Stimulated activated CD8-positive, alpha-beta memory T cell treated with anti-CD3 and anti-CD28 coated beads, Interleukin-15, amount 100 ng/mL, for 24 hours (primary cell): Measurements from ENCODE around the gene TOB2.

Experiments
- DNase-seq: peaks from one replicate; pipeline ENCODE4 v3.0.0-alpha.2; 2020; ENCODE audit warnings: low read depth

The TOB2 gene, protein sequence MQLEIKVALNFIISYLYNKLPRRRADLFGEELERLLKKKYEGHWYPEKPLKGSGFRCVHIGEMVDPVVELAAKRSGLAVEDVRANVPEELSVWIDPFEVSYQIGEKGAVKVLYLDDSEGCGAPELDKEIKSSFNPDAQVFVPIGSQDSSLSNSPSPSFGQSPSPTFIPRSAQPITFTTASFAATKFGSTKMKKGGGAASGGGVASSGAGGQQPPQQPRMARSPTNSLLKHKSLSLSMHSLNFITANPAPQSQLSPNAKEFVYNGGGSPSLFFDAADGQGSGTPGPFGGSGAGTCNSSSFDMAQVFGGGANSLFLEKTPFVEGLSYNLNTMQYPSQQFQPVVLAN

DNA sequence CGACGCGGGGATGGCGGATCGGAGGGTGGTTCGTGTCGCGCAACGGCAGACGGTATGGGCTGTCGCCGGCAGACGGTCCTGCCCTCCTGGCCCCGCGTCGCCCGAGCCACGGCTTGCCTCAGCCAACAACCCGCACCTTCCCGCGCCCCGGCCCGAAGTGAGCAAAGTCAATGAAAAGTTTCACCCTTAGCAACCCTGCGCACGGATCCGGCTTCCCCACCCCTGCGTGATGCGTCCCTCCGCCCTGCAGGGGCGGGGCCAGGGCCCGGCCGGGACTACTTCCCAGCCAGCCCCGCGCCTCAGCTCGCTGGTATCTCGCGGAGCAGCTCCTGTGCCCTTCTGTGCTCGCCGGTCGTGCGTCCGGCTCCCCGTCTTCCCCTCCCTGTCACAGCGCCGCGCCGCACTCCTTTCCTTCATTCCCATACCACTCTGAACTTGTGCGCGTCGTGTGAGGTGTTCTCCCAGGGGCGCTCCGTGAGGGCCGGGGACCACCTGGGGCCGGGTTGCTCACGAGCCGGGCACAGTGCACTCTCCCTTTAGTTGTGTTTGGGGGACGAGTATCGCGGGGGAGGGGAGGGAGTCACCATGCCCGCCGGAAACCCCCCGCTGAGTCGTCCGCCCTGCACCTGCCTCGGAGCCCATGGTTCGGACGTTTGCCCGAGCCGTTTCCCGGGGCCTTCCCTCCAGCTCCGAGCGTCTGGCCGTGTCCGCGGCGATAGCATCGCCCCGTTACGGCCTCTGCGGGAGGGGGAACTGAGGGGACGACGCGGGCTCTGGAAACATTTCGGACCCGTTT is at the start of gene TOB2:
Gene TOB2, minus strand, starts transcription at position 163 of the 796 bp plus-strand sequence. CDS start 9,456 bp downstream, outside the sequence.
- peak; percentile 89 for DNase-seq

DNA sequence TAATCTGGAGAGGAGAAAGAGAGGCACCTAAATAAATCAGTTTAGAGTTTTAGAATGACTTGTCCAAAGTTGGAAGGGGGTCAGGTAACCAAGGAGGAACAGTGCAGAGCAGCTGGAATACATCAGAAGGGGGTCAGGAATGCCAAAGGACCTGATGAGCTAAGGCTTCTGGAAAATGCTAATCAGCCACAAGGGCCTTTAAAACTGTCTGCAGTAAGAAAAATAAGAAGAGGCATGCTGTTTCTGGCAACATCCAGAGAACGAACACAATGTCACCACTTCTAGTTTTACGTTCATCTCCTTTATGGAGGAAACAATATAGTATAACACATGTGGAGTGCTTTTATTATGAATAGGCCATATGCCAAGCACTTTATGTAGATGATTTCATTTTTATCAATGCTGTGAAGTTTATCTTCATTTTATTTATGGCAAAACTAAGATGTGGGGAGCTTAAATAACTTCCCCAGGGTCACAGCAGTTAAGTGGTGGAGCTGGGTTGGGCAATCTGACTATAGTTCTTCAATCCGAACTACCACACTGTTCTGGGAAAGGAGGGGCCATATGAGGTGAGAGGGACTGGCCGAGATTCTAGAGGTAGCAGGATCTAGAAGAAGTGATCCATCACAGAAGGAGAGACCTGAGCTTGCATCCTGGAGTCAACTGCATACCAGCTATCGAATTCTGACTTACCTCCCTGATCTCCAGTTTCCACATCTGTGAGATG is 44.9 kb upstream of the TOB2 start:
- DNase-seq: no peak

DNA sequence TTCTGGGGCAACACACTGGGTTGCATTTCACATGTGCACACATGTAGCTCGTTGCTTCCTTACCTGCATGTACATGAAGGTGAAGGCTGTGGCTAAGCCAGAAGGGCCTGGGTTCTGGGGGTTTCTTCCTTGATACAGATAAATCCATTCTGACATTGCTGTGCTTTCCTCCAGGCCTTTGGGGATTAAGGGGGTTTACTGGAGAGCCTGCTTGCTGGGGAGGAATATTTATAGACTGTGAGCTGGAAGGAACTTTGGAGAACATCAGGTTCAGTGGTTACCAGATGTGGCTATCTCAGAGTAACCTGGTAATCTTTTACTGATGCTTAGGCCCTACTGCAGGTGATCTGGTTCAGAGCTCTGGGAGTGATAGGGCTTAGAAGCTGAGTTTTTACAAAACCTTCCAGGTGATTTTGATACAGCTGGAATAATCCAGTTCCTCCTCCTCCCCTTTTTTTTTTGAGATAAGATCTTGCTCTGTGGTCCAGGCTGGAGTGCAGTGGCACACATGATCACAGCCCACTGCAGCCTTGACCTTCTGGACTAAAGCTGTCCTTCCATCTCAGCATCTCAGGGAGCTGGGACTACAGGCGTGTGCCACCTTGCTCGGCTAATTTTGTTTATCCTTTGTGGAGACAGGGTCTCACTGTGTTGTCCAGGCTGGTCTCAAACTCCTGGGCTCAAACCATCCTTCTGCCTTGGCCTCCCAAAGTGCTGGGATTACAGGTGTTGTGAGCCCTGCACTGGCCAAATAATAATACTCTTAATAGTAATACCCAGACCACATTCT is 42.2 kb upstream of the TOB2 start:
- no peak for DNase-seq

DNA sequence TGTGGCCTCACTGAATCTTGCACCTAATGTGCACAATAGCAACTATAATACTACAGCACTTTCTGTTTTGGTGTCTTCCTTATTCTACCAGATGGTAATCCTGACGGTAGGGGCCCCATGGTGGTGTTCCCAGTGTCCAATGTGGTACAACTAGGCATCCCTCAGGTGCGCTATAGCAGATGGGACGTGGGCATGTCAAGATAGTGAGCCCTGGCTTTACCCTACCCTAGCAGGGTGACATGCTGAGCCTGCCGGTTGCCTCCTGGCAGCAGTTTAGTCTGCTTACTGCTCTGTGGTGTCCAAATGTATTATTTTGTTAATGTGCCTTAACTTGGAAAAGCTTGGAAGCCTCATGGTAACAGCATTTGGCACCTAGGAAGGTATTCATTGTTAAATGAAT is 41.5 kb upstream of the TOB2 start:
- no peak for DNase-seq

DNA sequence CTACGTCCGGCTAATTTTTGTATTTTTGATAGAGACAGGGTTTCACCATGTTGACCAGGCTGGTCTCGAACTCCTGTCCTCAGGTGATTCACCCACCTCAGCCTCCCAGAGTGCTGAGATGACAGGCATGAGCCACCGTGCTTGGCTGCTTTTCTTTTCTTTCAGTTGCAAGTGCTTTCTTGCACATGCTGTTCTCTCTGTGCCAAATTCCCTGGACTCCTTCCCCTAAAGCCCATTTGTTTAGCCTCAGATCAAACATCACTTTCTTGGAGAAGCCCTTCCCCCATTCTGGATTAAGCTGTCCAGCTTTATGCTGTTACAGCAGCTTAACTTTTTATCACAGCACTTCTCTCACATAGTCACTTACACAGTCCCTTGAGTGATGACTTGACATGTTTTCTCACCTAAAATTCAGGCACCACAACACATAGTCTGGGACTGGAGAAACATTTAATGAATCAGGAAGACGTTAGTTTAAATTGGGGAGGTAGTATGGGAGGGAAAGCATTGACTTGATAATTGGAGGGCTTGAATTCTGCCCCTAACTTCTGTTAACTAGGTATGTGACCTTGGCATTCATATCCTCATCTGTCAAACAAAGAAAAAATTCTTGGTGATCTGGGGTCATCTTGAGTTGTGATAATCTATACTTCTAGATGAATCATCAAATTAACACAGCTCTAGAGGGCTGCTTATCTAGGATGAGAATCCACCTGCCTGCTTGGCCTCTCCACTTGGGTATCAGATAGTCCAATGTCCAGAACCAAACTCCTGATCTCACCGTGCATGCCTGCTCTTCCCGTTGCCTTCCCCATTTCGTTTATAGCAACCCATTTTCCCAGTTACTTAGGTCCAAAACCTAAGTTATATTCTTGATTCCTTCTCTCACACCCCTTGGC is 40.7 kb upstream of the TOB2 start:
- no peak for DNase-seq

DNA sequence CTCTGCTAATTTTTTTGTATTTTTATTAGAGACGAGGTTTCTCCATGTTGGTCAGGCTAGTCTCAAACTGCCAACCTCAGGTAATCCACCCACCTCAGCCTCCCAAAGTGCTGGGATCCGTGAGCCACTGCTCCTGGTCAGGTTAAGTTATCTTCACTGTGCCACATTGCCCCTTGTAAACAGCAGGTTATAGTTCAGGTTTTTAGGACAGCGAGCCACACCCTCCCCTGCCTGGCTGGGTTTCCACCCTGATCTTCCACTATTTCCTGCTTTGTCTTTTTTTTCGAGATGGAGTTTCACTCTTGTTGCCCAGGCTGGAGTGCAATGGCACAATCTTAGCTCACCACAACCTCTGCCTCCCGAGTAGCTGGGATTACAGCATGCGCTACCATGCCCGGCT is 38.4 kb upstream of the TOB2 start:
- DNase-seq: no peak

DNA sequence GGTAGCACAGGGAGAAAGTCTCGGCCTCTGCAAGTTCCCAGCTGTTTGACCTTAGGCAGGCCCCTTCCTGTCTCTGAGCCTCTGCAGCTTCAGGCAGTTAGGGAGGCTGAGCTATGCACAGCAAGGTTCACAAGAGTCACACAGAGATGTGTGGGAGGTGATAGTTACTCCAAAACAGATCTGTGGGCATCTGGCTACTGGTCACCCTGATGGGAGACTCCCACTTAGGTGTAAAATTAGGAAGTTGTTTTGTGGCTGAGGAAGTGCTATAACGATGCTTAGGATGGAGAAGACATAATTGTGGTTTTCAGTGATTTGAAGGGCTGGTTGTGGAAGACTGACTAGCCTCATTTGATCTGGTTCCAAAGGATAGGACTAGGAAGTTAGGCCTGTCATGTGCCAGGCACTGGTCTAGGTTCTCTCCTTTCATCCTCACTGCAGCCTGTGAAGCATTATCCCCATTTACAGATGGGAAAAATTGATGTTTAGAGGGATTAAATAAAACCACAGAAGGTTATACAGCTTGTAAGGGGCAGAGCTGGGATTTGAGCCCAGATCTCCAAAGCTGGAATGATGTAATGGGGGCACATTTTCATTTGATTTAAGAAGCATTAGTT is 35.8 kb upstream of the TOB2 start:
- no peak for DNase-seq

DNA sequence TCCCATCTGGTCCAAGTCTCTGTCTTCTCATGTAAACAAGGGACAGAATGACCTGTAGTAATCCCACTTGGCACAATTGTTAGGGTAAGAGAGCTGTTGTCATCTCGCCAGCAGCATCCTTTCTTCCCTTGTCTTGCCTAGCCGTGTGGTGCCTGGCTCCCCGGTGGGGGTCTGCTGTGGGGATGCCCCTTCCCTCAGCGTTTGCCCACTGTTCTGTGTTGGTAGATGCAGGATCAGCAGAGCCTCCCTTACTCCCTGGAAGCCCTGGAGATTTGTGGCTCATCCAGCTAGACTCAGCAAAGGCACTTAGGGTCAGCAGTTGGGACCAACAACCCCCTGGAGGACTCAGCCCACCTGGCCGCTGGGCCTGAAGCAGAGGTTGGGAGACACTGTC is 35.3 kb upstream of the TOB2 start:
- no peak for DNase-seq

DNA sequence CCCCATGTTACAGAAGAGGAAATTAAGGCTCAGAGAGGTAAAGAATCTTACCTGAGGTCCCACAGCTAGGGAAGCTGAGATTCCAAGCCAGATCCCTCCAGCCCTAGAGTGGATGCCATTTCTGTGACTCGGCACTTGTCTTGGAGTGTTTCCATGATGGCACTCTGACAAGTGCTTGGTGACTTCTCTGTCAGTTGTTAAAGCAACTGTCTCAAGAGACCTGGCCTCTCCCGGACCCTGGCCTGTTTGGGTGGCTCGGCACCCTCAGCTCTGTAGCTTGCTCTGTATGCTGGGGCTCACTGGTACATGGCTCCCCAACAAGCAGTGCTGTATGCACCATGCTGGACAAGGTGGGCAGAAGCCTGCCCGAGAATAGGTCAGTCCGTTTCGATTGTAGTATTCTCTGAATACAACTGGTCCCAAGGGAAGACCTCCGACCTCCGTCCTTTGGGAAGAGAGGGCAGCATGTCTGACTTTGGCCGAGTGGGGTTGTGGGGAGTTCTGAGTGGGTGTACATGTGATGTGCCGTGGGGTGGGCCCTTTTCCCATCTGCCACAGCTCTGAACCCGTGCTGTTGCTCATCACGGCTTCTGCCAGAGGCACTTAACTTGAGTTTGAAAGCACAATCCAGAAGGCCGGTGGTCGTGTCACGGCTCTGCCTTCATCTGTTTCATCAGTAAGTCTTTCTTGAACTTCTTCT is 34.7 kb upstream of the TOB2 start:
- no peak for DNase-seq

DNA sequence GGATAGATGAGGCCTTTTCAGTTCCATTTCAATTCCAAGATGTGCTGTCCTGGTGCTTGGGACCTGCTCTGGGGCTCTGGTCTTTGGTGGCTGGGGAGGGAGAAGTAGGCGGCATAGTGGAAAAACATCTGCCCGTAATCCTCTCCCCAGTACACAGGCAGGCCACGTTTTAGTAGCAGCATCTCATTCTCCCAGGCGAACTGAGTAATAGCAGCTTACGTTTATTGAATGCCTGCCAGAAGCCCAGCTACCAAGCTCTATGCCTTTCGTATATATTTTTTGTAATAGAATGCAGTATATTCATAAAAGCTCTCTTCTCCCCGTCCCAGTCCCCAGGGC is 33.8 kb upstream of the TOB2 start:
- no peak for DNase-seq

DNA sequence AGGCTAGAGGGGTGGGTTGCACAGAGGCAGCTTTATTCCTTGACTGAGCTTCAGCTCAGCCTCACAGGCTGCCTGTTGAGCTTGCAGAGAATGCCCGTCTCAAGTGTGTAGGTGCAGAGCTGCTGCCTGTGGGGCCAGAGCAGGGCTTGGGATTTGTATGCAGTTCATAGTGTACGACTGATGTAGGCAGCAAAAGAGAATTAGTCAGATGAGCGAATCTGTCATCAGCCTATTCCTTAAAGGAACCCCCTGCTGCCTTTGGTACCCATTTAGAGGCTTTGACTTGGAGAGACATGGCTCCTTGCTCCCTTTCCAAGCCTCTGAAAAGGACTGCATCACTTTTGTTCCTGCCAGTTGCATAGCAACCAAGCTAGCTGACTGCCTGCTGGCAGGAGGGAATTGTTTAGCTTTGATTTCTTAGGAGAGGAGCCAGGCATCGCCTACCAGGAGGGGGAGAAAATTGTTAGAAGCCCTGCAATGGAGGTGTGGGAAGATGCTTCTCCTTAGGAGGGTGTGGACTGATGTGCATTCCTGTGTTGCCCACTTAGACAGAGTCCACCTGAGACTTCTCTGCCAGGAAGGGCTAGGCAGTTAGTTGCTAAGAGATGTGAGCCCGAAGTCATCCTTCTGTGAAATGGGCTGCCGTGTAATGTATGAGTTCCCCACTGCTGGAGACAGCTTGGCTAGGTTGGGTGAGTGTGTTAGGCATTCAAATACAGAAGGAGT is 33.2 kb upstream of the TOB2 start:
- no peak for DNase-seq

DNA sequence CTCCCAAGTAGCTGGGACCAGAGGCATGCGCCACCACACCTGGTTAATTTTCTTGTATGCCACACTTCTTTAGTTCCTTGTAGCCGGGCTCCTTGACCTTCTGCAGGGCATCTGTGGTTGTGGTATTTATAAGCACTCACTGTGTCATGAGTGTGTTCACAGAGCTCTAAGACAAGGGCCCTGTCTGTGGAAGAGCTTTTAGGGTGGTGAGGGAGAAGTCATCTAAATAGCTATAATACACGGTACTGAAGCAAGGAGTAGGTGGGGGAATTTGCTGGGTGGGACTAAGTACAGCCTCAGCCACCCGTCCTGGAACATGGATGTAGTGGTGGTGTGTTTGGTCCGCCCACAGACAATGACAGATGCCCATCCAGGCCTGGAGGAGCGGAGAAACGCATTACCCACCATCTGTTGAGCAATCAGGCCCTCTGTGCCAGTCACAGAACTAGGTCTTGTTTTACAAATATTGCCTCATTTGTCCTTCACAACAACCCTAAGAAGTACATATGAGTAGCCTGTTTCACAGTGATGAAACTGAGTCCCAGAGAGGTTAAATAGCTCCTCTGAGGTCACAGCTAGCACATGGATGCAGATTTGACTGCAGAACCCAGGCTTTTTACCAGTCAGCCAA is 32.4 kb upstream of the TOB2 start:
- DNase-seq: no peak

DNA sequence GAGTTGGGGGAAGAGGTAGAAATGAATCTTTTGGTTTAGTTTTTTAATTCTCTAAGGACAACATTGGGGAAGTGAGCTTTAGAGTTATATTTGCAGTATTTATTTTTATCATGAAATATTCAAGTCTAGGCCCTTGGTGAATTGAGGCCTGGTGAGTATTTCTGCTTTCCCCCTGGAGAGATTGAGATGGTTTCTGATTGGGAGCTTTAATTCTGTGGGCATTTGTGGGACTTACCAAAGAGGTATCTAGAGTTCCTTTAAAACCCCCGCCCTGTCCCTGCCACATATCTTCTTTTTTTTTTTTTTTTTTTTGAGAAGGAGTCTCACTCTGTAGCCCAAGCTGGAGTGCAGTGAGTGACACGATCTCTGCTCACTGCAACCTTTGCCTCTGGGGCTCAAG is 31.9 kb upstream of the TOB2 start:
- DNase-seq: no peak

DNA sequence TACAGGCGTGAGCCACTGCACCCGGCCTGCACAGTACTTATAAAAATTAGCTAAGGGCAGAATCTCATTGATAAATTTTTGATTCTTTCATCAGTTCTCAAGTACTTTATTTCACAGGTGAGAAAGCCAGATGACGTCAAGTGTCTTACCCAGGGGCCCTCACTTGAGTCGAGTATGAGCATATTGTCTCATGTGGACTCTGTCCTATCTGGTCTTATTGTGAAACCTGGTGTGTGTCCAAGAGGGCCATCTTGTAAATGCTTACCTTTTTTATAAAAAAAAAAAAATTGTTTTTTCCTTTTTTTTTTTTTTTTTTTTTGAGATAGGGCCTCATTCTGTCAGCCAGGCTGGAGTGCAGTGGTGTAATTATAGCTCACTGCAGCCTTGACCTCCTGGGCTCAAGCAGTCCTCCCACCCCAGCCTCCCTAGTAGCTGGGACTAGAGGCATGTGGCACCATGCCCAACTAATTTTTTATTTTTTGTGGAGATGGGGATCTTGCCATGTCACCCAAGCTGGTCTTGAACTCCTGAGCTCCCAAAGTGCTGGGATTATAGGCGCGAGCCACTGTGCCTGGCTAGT is 28.4 kb upstream of the TOB2 start:
- no peak for DNase-seq

DNA sequence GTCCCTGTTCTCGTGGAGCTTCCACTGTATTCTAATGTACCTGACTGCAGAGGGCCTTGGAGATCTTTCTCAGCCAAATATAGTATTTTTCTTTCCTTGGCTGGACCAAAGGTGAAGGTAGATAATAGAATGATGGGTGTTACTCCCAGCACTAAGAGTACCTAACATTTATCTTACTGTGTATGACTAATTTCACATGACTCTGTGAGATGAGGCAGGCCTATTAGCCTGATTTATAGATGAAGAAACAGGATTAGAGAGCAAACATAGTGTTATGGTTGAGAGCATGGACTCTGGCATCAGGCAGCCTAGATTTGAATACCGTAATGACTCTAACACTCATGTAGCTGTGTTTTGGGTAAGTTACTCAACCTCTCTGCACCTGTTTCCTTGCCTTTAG is 25.0 kb upstream of the TOB2 start:
- DNase-seq: no peak

DNA sequence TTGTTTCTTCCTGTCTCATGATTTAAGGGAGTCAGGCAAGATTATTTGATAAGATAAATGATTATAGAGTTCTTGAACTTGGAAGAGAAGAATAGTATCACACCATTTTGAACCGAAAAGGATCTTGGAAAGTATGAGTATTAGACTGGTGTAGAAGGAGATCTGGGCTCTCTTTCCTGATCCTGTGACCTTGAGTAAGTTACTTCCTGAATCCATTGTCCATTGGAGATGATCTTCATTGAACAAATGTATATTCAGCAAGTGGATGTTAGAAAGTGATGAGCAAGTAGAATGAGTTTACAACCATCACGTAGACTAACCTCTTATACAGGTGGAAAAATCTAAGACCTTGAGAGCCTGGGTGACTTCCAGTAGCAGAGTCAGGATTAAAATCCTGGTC is 24.3 kb upstream of the TOB2 start:
- no peak for DNase-seq

DNA sequence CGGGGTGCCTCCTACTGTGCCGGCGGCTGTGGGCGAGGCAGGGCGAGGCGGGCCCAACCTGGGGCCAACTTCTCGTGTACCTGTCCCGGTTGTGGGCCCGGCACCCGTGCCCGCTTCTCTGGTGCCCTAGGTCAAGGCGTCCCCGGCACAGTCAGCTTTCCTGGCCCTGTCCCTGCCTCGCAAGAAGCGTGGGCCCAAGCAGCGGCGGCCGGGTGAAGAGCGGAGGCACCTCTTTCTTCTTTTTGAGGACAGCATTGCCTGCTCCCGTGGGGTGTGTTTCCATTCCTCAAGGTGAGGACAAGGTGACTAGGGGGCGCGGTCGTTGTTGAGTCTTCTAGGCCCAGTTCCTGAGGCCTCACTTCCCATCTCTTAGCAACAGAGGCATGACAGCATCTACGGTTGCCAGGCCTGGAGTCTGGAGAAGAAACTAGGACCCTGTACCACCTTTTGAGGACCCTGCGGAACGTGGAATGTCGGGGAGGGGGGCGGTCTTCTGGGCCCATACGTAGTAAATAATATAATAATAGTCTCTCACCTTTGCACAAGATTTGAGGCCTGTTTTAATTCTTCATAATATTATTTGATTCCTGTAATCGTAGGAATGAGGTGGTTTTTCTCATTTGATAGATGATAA is 22.7 kb upstream of the TOB2 start:
- DNase-seq: no peak
